EH (cell line): ENCODE measurements around the gene ABCD3.
A peak's percentile ranks its signal among the peaks of the same experiment; 100 is the strongest.
"Not testable (repeated sequence)": the region's sequence is repeated elsewhere in the genome, so short reads cannot be mapped to it uniquely, and the experiment has no call there.

Experiments
- DNase-seq: peaks from one replicate; pipeline ENCODE4 v3.0.0-alpha.2; 2015; ENCODE audit warnings: low read depth

ABCD3 gene

DNA sequence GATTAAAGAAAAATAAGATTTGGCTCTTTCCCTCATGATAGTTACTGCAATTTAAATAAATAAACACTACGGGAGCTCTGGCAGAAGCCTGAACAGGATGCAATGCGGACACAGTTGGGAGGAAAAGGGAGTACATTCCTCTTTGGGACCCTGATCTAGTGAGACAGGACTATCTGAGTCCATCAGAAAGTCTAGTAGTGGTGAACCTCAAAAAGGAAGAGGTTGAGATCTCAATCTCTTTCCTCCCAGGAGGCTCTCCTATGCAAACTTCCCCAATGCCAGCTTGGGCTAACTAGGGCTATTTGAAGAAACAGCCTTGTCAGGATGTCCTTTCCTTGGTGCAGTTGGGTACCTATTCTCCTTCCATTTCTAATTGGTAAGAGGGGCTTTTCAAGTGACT, 4.9 kb upstream of the ABCD3 start:
- DNase-seq: no peak

DNA sequence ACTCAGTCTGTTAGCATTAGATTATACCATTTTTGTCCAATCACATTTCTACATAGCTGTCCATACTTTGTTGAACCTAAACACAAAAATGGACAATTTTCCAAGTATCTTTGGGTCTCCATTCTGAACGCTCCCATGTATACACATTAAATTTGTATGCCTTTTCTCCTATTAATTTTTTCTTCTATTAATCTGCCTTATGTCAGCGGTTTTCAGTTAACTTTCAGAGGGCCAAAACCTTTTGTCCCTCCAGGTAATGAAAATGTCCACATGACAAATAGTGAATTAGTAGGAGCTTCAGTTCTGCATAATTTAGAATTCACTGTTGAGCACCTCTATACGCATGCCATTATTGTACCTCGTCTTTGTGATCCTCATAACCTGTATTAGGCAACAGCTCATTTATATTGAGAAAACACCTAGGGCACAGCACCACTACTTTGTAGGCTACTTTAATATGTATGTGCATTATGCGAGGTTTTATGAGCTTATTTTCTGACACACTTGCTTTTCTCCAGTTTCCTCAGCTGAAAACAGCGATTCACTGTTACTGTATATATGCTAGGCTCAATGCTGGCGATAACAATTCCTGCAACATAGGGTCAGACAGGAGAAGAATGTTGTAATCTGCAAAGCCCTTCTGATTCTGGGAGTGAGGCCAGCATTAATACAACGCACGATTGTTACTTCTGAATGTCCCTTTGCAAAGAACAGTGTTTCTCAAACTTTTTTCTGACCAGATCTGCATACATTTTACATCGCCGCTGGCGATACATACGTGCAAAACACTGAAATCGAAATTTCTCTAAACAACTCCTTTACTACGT, 1.1 kb upstream of the ABCD3 start:
- peak; percentile 81 for DNase-seq

GRCh38 chr1:94417728-94417977, 536 bp upstream of the ABCD3 start:
- DNase-seq: no peak

DNA sequence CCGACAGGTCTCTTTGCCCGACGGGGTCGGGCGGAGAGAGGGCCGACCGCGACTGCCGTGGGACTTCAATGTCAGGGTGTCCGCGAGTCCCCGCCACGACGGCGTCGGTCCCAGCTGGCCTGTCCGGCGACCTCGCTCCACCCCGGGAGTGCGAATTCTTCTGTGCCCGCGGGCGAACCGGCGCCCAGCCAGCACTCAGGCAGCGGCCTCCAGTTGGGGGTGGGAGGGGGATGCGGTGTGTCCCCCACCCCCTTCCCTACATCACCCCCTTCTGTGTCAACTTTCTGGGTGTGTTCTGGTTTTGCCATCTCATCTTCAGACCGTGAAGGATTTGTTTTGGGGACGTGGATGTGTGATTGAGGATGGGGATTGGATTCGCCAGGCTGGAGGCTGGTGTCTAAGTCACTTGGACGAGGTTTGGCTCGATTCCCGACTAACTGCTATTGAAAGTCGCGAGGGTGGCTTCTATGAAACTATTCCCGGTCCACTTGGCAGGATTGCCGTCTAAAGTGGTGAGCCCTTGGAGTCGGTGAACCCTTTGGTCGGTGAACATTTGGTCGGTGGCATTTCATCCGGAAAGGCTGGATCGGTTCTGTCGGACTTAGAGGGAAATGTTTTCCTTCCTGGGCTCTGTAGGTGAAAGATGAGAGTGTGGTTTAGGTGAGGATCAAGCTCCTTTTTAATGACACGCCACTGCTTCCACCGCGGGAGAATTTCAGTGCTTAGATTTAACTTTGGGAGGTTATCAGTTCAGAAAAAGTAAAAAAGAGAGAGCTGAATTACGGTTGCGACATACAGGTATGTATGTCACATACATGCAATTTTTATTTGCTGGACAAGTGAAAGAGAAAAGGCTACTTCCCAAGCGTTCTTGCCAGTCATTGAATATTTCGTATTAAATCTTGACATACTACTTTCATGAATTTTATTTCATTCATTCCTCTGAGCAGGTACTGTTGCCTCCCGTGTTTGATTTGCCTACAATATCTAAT, 771 bp downstream of the ABCD3 start:
- DNase-seq: peak; percentile 70

- DNase-seq: peak; percentile 44
Measured at GRCh38 chr1:94422115-94422820, 4.1 kb downstream of the ABCD3 start.

- no peak for DNase-seq
Measured at GRCh38 chr1:94425821-94426484, 7.8 kb downstream of the ABCD3 start.

DNA sequence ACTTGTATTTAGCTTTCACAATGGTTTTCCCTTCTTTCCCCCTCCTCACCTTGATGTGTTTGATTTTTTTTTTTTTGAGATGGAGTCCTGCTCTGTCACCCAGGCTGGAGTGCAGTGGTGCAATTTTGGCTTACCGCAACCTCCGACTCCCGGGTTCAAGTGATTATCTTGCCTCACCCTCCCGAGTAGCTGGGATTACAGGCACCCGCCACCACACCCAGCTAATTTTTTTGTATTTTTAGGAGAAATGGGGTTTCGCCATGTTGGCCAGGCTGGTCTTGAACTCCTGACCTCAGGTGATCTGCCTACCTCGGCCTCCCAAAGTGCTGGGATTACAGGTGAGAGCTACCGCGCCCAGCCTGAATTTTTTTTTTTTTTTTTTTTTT, 8.3 kb downstream of the ABCD3 start:
- DNase-seq: not testable (repeated sequence)

DNA sequence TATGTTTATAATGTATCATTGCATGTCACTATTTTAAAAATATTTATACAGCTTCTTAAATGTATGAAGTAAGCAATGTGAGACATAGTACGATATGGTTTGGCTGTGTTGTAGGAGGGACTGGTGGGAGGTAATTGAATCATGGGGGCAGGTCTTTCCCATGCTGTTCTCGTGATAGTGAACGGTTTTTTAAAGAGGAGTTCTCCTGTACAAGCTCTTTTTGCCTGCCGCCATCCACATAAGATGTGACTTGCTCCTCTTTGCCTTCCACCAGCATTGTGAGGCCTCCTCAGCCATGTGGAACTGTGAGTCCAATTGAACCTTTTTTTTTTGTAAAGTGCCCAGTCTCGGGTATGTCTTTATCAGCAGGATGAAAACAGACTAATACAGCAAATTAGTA, 10.3 kb downstream of the ABCD3 start:
- DNase-seq: no peak

DNA sequence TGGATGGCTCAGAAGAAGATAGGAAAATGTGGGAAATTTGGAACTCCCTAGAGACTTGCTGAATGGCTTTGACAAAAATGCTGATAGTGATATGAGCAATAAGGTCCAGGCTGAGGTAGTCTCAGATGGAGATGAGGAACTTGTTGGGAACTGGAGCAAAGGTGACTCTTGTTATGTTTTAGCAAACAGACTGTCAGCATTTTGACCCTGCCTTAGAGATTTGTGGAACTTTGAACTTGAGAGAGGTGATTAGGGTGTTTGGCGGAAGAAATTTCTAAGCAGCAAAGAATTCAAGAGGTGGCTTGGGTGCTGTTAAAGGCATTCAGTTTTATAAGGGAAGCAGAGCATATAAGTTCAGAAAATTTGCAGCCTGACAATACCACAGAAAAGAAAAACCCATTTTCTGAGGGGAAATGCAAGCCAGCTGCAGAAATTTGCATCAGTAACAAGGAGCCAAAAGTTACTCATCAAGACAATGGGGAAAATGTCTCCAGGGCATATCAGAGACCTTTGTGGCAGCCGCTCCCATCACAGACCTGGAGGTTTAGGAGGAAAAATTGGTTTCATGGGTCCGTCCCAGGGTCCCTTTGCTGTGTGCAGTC, 10.8 kb downstream of the ABCD3 start:
- not testable (repeated sequence) for DNase-seq

DNA sequence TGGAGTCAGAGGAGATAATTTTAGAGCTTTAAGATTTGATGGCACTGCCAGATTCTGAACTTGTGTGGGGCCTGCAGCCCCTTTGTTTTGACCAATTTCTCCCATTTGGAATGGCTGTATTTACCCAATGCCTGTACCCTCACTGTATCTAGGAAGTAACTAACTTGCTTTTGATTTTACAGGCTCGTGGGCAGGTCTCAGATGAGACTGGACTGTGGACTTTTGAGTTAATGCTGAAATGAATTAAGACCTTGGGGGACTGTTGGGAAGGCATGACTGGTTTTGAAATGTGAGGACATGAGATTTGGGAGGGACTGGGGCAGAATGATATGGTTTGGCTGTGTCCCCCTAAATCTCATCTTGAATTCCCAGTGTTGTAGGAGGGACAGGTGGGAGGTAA, 11.9 kb downstream of the ABCD3 start:
- DNase-seq: not testable (repeated sequence)

GRCh38 chr1:94433866-94434265, 15.7 kb downstream of the ABCD3 start:
- no peak for DNase-seq

- DNase-seq: no peak
Measured at GRCh38 chr1:94434365-94435045, 16.3 kb downstream of the ABCD3 start.

GRCh38 chr1:94438692-94439276, 20.6 kb downstream of the ABCD3 start:
- DNase-seq: peak; percentile 44

- DNase-seq: no peak
Measured at GRCh38 chr1:94440088-94440487, 21.9 kb downstream of the ABCD3 start.

DNA sequence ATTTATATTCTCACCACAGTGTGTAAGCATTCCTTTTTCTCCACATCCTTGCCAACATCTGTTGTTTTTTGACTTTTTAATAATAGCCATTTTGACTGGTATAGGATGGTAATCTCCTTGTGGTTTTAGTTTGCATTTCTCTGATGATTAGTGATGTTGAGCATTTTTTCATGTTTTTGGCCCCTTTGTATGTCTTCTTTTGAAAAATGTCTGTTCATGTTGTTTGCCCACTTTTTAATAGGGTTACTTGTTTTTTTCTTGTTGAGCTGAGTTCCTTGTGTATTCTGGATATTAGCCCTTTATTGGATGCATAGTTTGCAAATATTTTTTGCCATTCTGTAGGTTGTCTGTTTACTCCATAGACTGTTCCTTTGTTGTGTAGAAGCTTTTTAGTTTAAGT, 24.9 kb downstream of the ABCD3 start:
- DNase-seq: not testable (repeated sequence)

DNA sequence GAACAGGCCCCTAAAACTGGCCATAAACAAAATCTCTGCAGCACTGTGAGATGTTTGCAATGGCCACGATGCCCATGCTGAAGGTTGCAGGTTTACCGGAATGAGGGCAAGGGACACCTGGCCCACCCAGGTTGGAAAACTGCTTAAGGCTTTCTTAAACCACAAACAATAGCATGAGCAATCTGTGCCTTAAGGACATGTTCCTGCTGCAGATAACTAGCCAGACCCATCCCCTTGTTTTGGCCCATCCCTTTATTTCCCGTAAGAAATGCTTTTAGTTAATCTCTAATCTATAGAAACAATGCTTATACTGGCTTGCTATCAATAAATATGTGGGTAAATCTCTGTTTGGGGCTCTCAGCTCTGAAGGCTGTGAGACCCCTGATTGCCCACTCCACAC, 26.6 kb downstream of the ABCD3 start:
- not testable (repeated sequence) for DNase-seq

DNA sequence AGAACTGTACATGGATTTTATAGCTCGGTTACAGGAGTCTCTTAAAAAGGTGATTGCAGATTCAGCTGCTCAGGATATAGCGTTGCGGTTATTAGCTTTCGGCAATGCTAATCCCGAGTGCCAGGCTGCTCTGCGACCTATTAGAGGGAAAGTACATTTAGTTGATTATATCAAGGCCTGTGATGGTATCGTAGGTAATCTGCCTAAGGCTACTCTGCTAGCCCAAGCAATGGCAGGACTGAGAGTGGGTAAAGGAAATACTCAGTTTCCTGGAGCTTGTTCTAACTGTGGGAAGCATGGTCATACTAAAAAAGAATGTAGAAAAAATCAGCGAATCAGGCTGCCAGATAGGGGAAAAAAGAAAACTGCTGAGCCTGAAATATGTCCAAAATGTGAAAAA, 27.5 kb downstream of the ABCD3 start:
- DNase-seq: not testable (repeated sequence)

GRCh38 chr1:94446177-94446576, 28.0 kb downstream of the ABCD3 start:
- DNase-seq: not testable (repeated sequence)

DNA sequence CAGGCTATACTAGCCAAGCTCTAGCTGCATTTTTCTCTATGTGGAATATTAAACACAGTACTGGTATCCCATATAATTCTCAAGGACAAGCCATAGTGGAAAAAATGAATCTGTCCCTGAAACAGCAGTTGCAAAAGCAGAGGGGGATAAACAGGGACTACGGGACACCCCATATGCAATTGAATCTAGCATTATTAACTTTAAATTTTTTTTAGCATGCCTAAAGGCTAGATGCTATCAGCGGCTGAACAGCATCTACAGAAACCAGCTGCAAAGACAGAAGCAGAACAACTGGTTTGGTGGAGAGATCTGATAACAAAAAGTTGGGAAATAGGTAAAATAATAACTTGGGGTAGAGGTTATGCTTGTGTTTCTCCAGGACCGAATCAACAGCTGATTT, 30.6 kb downstream of the ABCD3 start:
- not testable (repeated sequence) for DNase-seq

DNA sequence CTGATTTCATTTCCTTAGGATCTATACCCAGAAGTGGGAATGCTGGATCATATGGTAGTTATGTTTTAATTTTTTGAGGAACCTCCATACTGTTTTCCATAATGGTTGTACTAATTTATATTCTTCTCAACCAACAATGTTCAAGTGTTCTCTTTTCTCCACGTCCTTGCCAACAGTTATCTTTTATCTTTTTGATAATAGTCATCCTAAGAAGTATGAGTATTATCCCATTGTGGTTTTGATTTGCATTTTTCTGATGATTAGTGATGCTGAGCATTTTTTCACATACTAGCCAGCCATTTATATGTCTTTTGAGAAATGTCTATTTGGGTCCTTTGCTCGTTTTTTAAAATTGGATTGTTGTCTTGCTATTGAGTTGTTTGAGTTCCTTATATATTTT, 38.5 kb downstream of the ABCD3 start:
- DNase-seq: peak; percentile 65

- DNase-seq: no peak
Measured at GRCh38 chr1:94462606-94463005, 44.4 kb downstream of the ABCD3 start.
